Calu3 (cell line): Measurements from ENCODE around the gene BEX2. TPM values are rescaled to one million over a fixed set of nuclear protein-coding genes. Genes with fewer than 3 reads are reported as not detected.
A peak's percentile ranks its signal among the peaks of the same experiment; 100 is the strongest.

ENCODE experiments used
- BruUV-seq: library from RNA; stranded (reverse); fragments of 400-500 nt; replicated peaks from 2 replicates; lab custom pipeline; 2021; lab: Mats Ljungman, UMichigan
- CTCF ChIA-PET: fragments of 300-600 bp; sonication (Branson Sonifier 250); formaldehyde crosslinking; loops from one replicate; lab custom pipeline; 2022; ENCODE audit warnings: antibody characterized with exemption; lab: Charles Lee
- DNase-seq: peaks from one replicate; pipeline ENCODE4 v3.0.0; 2022
- H3K27ac Mint-ChIP-seq: one replicate; pipeline ENCODE4 v1.8.0; 2022; ENCODE audit warnings: mixed read lengths; ENCODE audit not compliant: unreplicated experiment
- H3K27me3 Mint-ChIP-seq: one replicate; pipeline ENCODE4 v1.8.0; 2022; ENCODE audit warnings: mixed read lengths; ENCODE audit not compliant: unreplicated experiment
- H3K36me3 Mint-ChIP-seq: one replicate; pipeline ENCODE4 v1.8.0; 2022; ENCODE audit warnings: mild to moderate bottlenecking, moderate library complexity, mixed read lengths; ENCODE audit not compliant: insufficient read depth, unreplicated experiment
- H3K4me1 Mint-ChIP-seq: one replicate; pipeline ENCODE4 v1.8.0; 2022; ENCODE audit warnings: mild to moderate bottlenecking, low read depth, mixed read lengths; ENCODE audit not compliant: unreplicated experiment
- H3K4me3 Mint-ChIP-seq: one replicate; pipeline ENCODE4 v1.8.0; 2022; ENCODE audit warnings: mild to moderate bottlenecking, low read depth, moderate library complexity, mixed read lengths; ENCODE audit not compliant: unreplicated experiment
- H3K9me3 Mint-ChIP-seq: one replicate; pipeline ENCODE4 v1.8.0; 2022; ENCODE audit warnings: low read depth, mixed read lengths; ENCODE audit not compliant: unreplicated experiment
- intact Hi-C: fragments of 100-400 bp; cut with micrococcal nuclease; formaldehyde crosslinking; loops from one replicate; pipeline ENCODE4 v1.10.0; 2022; ENCODE audit not compliant: unreplicated experiment
- total RNA-seq: library from RNA; stranded (reverse); gene quantifications from 2 replicates; pipeline ENCODE4 v1.2.3, GENCODE V29; 2022
- TF ChIP-seq, protein P1 (sequence below): fragments of 200-600 bp; IDR thresholded peaks from one replicate; pipeline ENCODE4 v1.8.0; 2022; ENCODE audit warnings: antibody characterized with exemption; ENCODE audit not compliant: unreplicated experiment

Gene BEX2
- total RNA-seq, 1 experiment from 2014 or later = 4.0 TPM

DNA sequence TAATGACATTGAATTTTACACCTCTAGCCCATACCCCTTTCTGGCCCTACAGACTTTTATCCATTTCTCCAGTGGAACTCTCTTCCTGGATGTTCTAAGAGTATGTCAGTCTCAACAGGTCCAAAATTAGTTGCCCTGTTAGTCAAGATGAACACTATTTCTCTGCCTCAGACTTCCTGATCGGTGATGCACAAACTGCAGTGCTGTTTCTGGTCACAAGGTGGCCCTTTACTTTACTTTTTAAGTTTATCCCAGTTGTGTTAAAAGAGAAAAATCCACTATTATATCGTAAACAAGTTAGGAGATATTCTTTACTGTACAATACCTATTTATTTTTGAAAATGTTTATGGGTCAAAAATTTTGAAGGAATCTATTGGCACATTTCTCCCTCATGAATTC, 32.3 kb upstream of the BEX2 start:
- TF ChIP-seq, protein P1, sequence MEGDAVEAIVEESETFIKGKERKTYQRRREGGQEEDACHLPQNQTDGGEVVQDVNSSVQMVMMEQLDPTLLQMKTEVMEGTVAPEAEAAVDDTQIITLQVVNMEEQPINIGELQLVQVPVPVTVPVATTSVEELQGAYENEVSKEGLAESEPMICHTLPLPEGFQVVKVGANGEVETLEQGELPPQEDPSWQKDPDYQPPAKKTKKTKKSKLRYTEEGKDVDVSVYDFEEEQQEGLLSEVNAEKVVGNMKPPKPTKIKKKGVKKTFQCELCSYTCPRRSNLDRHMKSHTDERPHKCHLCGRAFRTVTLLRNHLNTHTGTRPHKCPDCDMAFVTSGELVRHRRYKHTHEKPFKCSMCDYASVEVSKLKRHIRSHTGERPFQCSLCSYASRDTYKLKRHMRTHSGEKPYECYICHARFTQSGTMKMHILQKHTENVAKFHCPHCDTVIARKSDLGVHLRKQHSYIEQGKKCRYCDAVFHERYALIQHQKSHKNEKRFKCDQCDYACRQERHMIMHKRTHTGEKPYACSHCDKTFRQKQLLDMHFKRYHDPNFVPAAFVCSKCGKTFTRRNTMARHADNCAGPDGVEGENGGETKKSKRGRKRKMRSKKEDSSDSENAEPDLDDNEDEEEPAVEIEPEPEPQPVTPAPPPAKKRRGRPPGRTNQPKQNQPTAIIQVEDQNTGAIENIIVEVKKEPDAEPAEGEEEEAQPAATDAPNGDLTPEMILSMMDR = peak; percentile 36
- Mint-ChIP-seq H3K27me3 (no peaks in the 10 kb centered on the region), H3K27ac (no peak overlapping the region), H3K4me1 (no peaks in the 10 kb centered on the region), H3K9me3 (no peaks in the 10 kb centered on the region), H3K4me3 (no peak overlapping the region), H3K36me3 (no peaks in the 10 kb centered on the region)
- BruUV-seq = no TSS peak
- intact Hi-C loops = loop anchor here (1.0 to 5.0 kb wide), 2 partner anchors 121 to 131 kb away; no protein-coding TSS in a partner anchor
- peak; percentile 43 for DNase-seq
- CTCF ChIA-PET = no interaction called here

DNA sequence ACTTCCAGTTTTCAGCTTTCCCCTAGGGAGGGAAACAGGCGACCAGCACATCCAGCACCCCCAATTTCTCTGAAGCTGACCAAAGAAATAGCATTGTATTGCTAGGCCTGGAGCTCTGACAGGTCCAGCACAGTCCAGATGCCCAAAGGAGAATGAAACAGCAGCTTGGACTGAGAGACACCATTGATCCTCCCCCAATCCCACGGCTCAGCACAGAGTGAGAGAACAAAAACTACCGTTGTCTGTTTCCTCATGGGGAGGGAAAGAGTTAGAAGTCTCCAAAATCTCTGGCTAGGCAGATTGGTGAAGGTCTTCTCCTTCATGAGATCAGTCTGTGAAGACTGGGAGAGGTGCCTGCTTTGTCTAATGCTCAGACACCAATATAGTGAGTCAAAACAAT, 27.9 kb upstream of the BEX2 start:
- BruUV-seq = no TSS peak
- DNase-seq = no peak
- Mint-ChIP-seq H3K27ac (no peak overlapping the region), H3K27me3 (peaks cover 20% of the 10 kb centered on the region), H3K4me1 (no peaks in the 10 kb centered on the region), H3K4me3 (no peak overlapping the region), H3K36me3 (no peaks in the 10 kb centered on the region), H3K9me3 (no peaks in the 10 kb centered on the region)
- intact Hi-C loops = no loop called here
- CTCF ChIA-PET = no interaction called here
- TF ChIP-seq, protein P1 = no peak

DNA sequence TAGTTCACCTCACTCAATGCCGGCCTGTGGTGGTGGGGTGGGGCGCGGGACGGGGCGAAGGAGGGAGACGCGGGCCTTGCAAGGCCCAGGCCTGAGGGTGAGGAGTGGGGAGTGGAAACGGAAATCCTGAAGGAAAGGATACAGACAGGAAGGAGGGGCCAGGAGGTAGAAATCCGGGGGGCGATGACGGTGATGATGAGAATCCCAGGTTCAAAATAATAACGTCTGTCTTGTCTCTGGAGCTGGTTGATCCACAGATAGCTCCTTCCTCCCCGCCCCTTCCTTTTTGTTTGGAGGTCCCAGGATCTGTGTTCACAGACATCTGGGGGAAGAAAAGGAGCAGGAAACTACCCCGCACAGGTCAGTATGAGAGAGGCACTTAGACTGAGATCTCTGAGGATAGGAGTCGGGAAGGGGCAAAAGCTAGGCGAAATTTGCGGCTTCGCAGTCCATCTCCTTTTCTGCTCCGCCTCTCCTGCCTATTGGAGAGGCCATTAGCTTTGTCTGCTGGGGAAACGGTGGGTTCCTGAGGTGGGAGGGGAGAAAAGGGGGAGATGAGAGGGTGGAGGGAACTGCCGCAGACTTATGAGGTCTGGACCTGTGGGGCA, 20.0 kb upstream of the BEX2 start:
- Mint-ChIP-seq H3K9me3 (no peaks in the 10 kb centered on the region), H3K4me3 (no peak overlapping the region), H3K27me3 (no peaks in the 10 kb centered on the region), H3K27ac (no peak overlapping the region), H3K4me1 (no peaks in the 10 kb centered on the region), H3K36me3 (no peaks in the 10 kb centered on the region)
- no TSS peak for BruUV-seq
- no peak for DNase-seq
- CTCF ChIA-PET = no interaction called here
- TF ChIP-seq, protein P1 = no peak
- intact Hi-C loops = no loop called here

DNA sequence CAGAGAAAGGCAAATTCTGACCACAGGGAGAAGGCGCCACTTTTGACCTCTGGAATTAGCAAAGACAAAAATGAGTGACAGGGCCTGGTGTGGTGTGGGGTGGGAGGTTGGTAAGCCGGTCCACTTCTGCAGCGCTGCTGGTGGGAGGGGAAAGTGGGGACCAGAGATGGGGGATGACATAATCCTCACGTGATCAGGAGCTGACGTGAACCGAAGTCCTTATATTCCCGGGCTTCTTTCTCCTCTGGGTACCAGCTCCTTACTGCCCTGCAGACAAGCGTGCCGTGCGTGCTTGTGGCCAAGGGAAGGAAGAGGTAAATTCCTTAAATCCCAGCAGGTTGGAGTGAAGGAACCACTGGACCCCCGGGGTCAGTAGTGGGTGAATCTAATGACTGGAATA, 19.2 kb upstream of the BEX2 start, which contains the start of gene TCEAL7:
TCEAL7 (plus strand) TSS at position 249 of the 400 bp plus-strand sequence. CDS start 1,165 bp downstream, outside the sequence.
- no peaks in the 10 kb centered on the region for H3K27me3 Mint-ChIP-seq
- TF ChIP-seq, protein P1 = no peak

More for the DNA sequence above, 19.2 kb upstream of the BEX2 start, which contains the start of gene TCEAL7:
- Mint-ChIP-seq H3K4me1 (no peaks in the 10 kb centered on the region), H3K27ac (no peak within 1 kb of the TSS), H3K36me3 (no peaks in the 10 kb centered on the region), H3K4me3 (no peak within 1 kb of the TSS), H3K9me3 (no peaks in the 10 kb centered on the region)
- CTCF ChIA-PET = no interaction called here
- intact Hi-C loops = no loop called here
- no peak for DNase-seq
- no TSS peak for BruUV-seq
